Natural killer cell (primary cell): Measurements from ENCODE around the gene DOCK6. TPM values are rescaled to one million over a fixed set of nuclear protein-coding genes. Genes with fewer than 3 reads are reported as not detected.

Experiments used
- ATAC-seq, 3 donors: fragments of 150-1000 bp in 2 of 3; fragments of 200-7000 bp in 1 of 3; cut with Tn5 transposase; 1 replicate in 1 of 3; 2 replicates in 2 of 3; pipeline ENCODE4 v1.10.0; 2021; ENCODE audit warnings: mild to moderate bottlenecking in 2 of 3, moderate library complexity in 2 of 3
- DNase-seq, 2 donors: peaks; one replicate each; pipeline versions ENCODE4 v3.0.0 to v3.0.0-alpha.2; 2013 to 2021; ENCODE audit warnings: mixed read lengths in 1 of 2
- H3K27ac ChIP-seq: one replicate; pipeline ENCODE4 v1.5.1; 2013; ENCODE audit warnings: mild to moderate bottlenecking, low read length
- H3K27me3 ChIP-seq: one replicate; pipeline ENCODE4 v1.6.1; 2013; ENCODE audit warnings: low read length; ENCODE audit not compliant: control insufficient read depth, insufficient read depth
- H3K36me3 ChIP-seq: one replicate; pipeline ENCODE4 v1.6.1; 2013; ENCODE audit warnings: low read length; ENCODE audit not compliant: control insufficient read depth, insufficient read depth
- H3K4me1 ChIP-seq: one replicate; pipeline ENCODE4 v1.6.1; 2013; ENCODE audit warnings: low read length; ENCODE audit not compliant: control insufficient read depth, insufficient read depth
- H3K4me3 ChIP-seq: one replicate; pipeline ENCODE4 v1.5.1; 2013; ENCODE audit warnings: low read length
- H3K9me3 ChIP-seq: one replicate; pipeline ENCODE4 v1.6.1; 2013; ENCODE audit warnings: low read length; ENCODE audit not compliant: control insufficient read depth, insufficient read depth
- H3K27ac Mint-ChIP-seq, 2 donors: one replicate each; pipeline ENCODE4 v1.8.0; 2022; ENCODE audit warnings: mild to moderate bottlenecking in 2 of 2, mixed read lengths in 2 of 2, moderate library complexity in 1 of 2
- H3K27me3 Mint-ChIP-seq, 2 donors: one replicate each; pipeline ENCODE4 v1.8.0; 2022; ENCODE audit warnings: low read depth in 2 of 2, mixed read lengths in 2 of 2
- H3K36me3 Mint-ChIP-seq: one replicate; pipeline ENCODE4 v1.8.0; 2022; ENCODE audit warnings: mixed read lengths
- H3K4me1 Mint-ChIP-seq, 2 donors: one replicate each; pipeline ENCODE4 v1.8.0; 2022; ENCODE audit warnings: mixed read lengths in 2 of 2
- H3K4me3 Mint-ChIP-seq: one replicate; pipeline ENCODE4 v1.8.0; 2022; ENCODE audit warnings: mild to moderate bottlenecking, moderate library complexity, mixed read lengths
- H3K9me3 Mint-ChIP-seq, 2 donors: one replicate each; pipeline ENCODE4 v1.8.0; 2022; ENCODE audit warnings: mixed read lengths in 2 of 2
- CTCF ChIP-seq: fragments of 200-600 bp; IDR thresholded peaks from one replicate; pipeline ENCODE4 v1.8.0; 2022; ENCODE audit warnings: antibody characterized with exemption
- WGBS: methylation state at CpG from one replicate; pipeline ENCODE4 v1.1.7; 2013; ENCODE audit warnings: missing lambda C conversion rate; ENCODE audit not compliant: insufficient coverage; 5-methylcytosine and 5-hydroxymethylcytosine counted together
- intact Hi-C: fragments of 100-400 bp; cut with micrococcal nuclease; formaldehyde crosslinking; loops from one replicate; pipeline ENCODE4 v1.14.2; 2022
- total RNA-seq, 4 donors: library from RNA; stranded (reverse); fragments of 120-200 nt in 1 of 4; gene quantifications; one replicate each; pipeline versions ENCODE4 v1.2.3 to v1.2.4, GENCODE V29; 2013 to 2022

The DOCK6 gene
- total RNA-seq, 3 donors from 2014 or later (not counting 1 experiment from before 2014, with no cell fraction given) = 0.82 to 2.3 (median 0.86) TPM

- no peaks in the 10 kb centered on the region for H3K4me1 ChIP-seq
- ATAC-seq (no peak), DNase-seq (no peak)
- no peaks in the 10 kb centered on the region for H3K27me3 ChIP-seq
- H3K27ac ChIP-seq = no peak overlapping the region
- TF ChIP-seq CTCF = no peak
- no peak overlapping the region for H3K4me3 ChIP-seq
- H3K36me3 Mint-ChIP-seq = no peaks in the 10 kb centered on the region
- H3K27me3 Mint-ChIP-seq = no peaks in the 10 kb centered on the region
- no peaks in the 10 kb centered on the region for H3K9me3 Mint-ChIP-seq
- no peak overlapping the region for H3K4me3 Mint-ChIP-seq
- intact Hi-C loops = no loop called here
- H3K4me1 Mint-ChIP-seq = no peaks in the 10 kb centered on the region
- no peaks in the 10 kb centered on the region for H3K36me3 ChIP-seq
- 96% methylated on average over 31 of the region's 31 CpGs for WGBS
- no peaks in the 10 kb centered on the region for H3K9me3 ChIP-seq
- H3K27ac Mint-ChIP-seq = no peak overlapping the region
Measured at GRCh38 chr19:11169896-11170678, 92.2 kb downstream of the DOCK6 start.

GRCh38 chr19:11168568-11168967 is 93.8 kb downstream of the DOCK6 start:
- H3K27ac Mint-ChIP-seq = no peak overlapping the region
- no peak for DNase-seq
- H3K27me3 Mint-ChIP-seq = no peaks in the 10 kb centered on the region
- no peak for ATAC-seq
- intact Hi-C loops = no loop called here
- no peaks in the 10 kb centered on the region for H3K36me3 ChIP-seq
- no peaks in the 10 kb centered on the region for H3K9me3 ChIP-seq
- H3K4me3 Mint-ChIP-seq = no peak overlapping the region
- no peaks in the 10 kb centered on the region for H3K4me1 ChIP-seq
- H3K4me1 Mint-ChIP-seq = no peaks in the 10 kb centered on the region
- no peak for TF ChIP-seq CTCF
- no peak overlapping the region for H3K27ac ChIP-seq
- WGBS = 85% methylated on average over 7 of the region's 7 CpGs
- H3K27me3 ChIP-seq = no peaks in the 10 kb centered on the region
- H3K4me3 ChIP-seq = no peak overlapping the region
- no peaks in the 10 kb centered on the region for H3K9me3 Mint-ChIP-seq
- no peaks in the 10 kb centered on the region for H3K36me3 Mint-ChIP-seq

- DNase-seq = no peak
- H3K9me3 Mint-ChIP-seq = no peaks in the 10 kb centered on the region
- Histone ChIP-seq H3K36me3 (no peaks in the 10 kb centered on the region), H3K4me3 (no peak overlapping the region), H3K9me3 (no peaks in the 10 kb centered on the region), H3K27me3 (no peaks in the 10 kb centered on the region), H3K4me1 (no peaks in the 10 kb centered on the region), H3K27ac (no peak overlapping the region)
- intact Hi-C loops = no loop called here
- H3K27me3 Mint-ChIP-seq = no peaks in the 10 kb centered on the region
- no peak overlapping the region for H3K27ac Mint-ChIP-seq
- H3K4me1 Mint-ChIP-seq = no peaks in the 10 kb centered on the region
- ATAC-seq = no peak
- WGBS = 92% methylated on average over 26 of the region's 26 CpGs
- no peak overlapping the region for H3K4me3 Mint-ChIP-seq
- no peak for TF ChIP-seq CTCF
- H3K36me3 Mint-ChIP-seq = no peaks in the 10 kb centered on the region
Measured at GRCh38 chr19:11166281-11167142, 95.8 kb downstream of the DOCK6 start.
